Mucosa of stomach (tissue), 1 donor: ENCODE measurements around the gene BCL2.
A peak's percentile ranks its signal among the peaks of the same experiment; 100 is the strongest.

ENCODE experiments used
- H3K27me3 ChIP-seq: one replicate; pipeline ENCODE4 v1.7.0; 2013; ENCODE audit warnings: mild to moderate bottlenecking, low read length; ENCODE audit not compliant: control insufficient read depth, insufficient read depth
- H3K36me3 ChIP-seq: one replicate; pipeline ENCODE4 v1.7.0; 2013; ENCODE audit warnings: low read length; ENCODE audit not compliant: control insufficient read depth, insufficient read depth
- H3K4me1 ChIP-seq: one replicate; pipeline ENCODE4 v1.7.0; 2013; ENCODE audit warnings: mild to moderate bottlenecking, low read length; ENCODE audit not compliant: control insufficient read depth, insufficient read depth
- H3K4me3 ChIP-seq: one replicate; pipeline ENCODE4 v1.7.0; 2013; ENCODE audit warnings: low read length
- H3K9ac ChIP-seq: one replicate; pipeline ENCODE4 v1.7.0; 2013; ENCODE audit warnings: mild to moderate bottlenecking, low read length, moderate library complexity
- H3K9me3 ChIP-seq: one replicate; pipeline ENCODE4 v1.7.0; 2013; ENCODE audit warnings: mild to moderate bottlenecking, low read length, moderate library complexity; ENCODE audit not compliant: control insufficient read depth
- donor health status: Pancreatic carcinoma.

Gene BCL2

GRCh38 chr18:63131959-63132818 is 187.4 kb downstream of the BCL2 start:
- H3K36me3 ChIP-seq = no peaks in the 10 kb centered on the region
- H3K27me3 ChIP-seq = peaks cover 5% of the 10 kb centered on the region
- no peak overlapping the region for H3K9ac ChIP-seq
- H3K4me1 ChIP-seq = peaks cover 9% of the 10 kb centered on the region
- H3K9me3 ChIP-seq = no peaks in the 10 kb centered on the region
- H3K4me3 ChIP-seq = peak overlapping the region; percentile 9

- no peak overlapping the region for H3K9ac ChIP-seq
- H3K4me3 ChIP-seq = no peak overlapping the region
- H3K4me1 ChIP-seq = peaks cover 9% of the 10 kb centered on the region
- peaks cover 5% of the 10 kb centered on the region for H3K27me3 ChIP-seq
- no peaks in the 10 kb centered on the region for H3K9me3 ChIP-seq
- no peaks in the 10 kb centered on the region for H3K36me3 ChIP-seq
Observed at GRCh38 chr18:63131106-63131958, 188.2 kb downstream of the BCL2 start.

- H3K36me3 ChIP-seq = no peaks in the 10 kb centered on the region
- H3K9me3 ChIP-seq = no peaks in the 10 kb centered on the region
- H3K4me3 ChIP-seq = no peak overlapping the region
- H3K9ac ChIP-seq = no peak overlapping the region
- H3K4me1 ChIP-seq = peaks cover 11% of the 10 kb centered on the region
- H3K27me3 ChIP-seq = peaks cover 5% of the 10 kb centered on the region
Observed at GRCh38 chr18:63130176-63130575, 189.4 kb downstream of the BCL2 start.

GRCh38 chr18:63128237-63128974 is 191.2 kb downstream of the BCL2 start:
- H3K4me3 ChIP-seq = no peak overlapping the region
- no peaks in the 10 kb centered on the region for H3K36me3 ChIP-seq
- H3K4me1 ChIP-seq = peaks cover 15% of the 10 kb centered on the region
- no peak overlapping the region for H3K9ac ChIP-seq
- peaks cover 5% of the 10 kb centered on the region for H3K27me3 ChIP-seq
- H3K9me3 ChIP-seq = no peaks in the 10 kb centered on the region

GRCh38 chr18:63126134-63127069 is 193.2 kb downstream of the BCL2 start:
- H3K9me3 ChIP-seq = no peaks in the 10 kb centered on the region
- no peaks in the 10 kb centered on the region for H3K36me3 ChIP-seq
- H3K4me1 ChIP-seq = peaks cover 7% of the 10 kb centered on the region

GRCh38 chr18:63120620-63121019 is 198.9 kb downstream of the BCL2 start:
- no peaks in the 10 kb centered on the region for H3K9me3 ChIP-seq
- H3K36me3 ChIP-seq = no peaks in the 10 kb centered on the region
- no peak overlapping the region for H3K4me3 ChIP-seq
- peaks cover 7% of the 10 kb centered on the region for H3K4me1 ChIP-seq
- H3K27me3 ChIP-seq = peaks cover 10% of the 10 kb centered on the region
- no peak overlapping the region for H3K9ac ChIP-seq

More at GRCh38 chr18:63126134-63127069, 193.2 kb downstream of the BCL2 start:
- Histone ChIP-seq H3K27me3 (peaks cover 5% of the 10 kb centered on the region), H3K9ac (no peak overlapping the region), H3K4me3 (no peak overlapping the region)

GRCh38 chr18:63119647-63120046 is 199.9 kb downstream of the BCL2 start:
- H3K4me1 ChIP-seq = no peaks in the 10 kb centered on the region
- H3K36me3 ChIP-seq = no peaks in the 10 kb centered on the region
- H3K9ac ChIP-seq = no peak overlapping the region
- H3K9me3 ChIP-seq = no peaks in the 10 kb centered on the region
- peaks cover 10% of the 10 kb centered on the region for H3K27me3 ChIP-seq
- no peak overlapping the region for H3K4me3 ChIP-seq

- Histone ChIP-seq H3K4me3 (no peak overlapping the region), H3K4me1 (peaks cover 8% of the 10 kb centered on the region), H3K9me3 (no peaks in the 10 kb centered on the region), H3K36me3 (no peaks in the 10 kb centered on the region), H3K27me3 (no peaks in the 10 kb centered on the region), H3K9ac (no peak overlapping the region)
Observed at GRCh38 chr18:63113899-63114565, 205.5 kb downstream of the BCL2 start.

- Histone ChIP-seq H3K4me3 (no peak overlapping the region), H3K9ac (no peak overlapping the region), H3K27me3 (no peaks in the 10 kb centered on the region), H3K9me3 (no peaks in the 10 kb centered on the region), H3K36me3 (no peaks in the 10 kb centered on the region), H3K4me1 (peaks cover 8% of the 10 kb centered on the region)
Observed at GRCh38 chr18:63112706-63113105, 206.9 kb downstream of the BCL2 start.

- Histone ChIP-seq H3K4me1 (peaks cover 8% of the 10 kb centered on the region), H3K36me3 (no peaks in the 10 kb centered on the region), H3K27me3 (no peaks in the 10 kb centered on the region), H3K4me3 (no peak overlapping the region), H3K9me3 (no peaks in the 10 kb centered on the region), H3K9ac (no peak overlapping the region)
Observed at GRCh38 chr18:63111671-63112402, 207.7 kb downstream of the BCL2 start.
